ENCODE measurements around the gene GRIK3. TPM values are rescaled to one million over a fixed set of nuclear protein-coding genes. Genes with fewer than 3 reads are reported as not detected.

The GRIK3 gene
- total and polyA plus RNA-seq, 2 donors (not counting 1 experiment from before 2014, with no cell fraction given) = not detected

DNA sequence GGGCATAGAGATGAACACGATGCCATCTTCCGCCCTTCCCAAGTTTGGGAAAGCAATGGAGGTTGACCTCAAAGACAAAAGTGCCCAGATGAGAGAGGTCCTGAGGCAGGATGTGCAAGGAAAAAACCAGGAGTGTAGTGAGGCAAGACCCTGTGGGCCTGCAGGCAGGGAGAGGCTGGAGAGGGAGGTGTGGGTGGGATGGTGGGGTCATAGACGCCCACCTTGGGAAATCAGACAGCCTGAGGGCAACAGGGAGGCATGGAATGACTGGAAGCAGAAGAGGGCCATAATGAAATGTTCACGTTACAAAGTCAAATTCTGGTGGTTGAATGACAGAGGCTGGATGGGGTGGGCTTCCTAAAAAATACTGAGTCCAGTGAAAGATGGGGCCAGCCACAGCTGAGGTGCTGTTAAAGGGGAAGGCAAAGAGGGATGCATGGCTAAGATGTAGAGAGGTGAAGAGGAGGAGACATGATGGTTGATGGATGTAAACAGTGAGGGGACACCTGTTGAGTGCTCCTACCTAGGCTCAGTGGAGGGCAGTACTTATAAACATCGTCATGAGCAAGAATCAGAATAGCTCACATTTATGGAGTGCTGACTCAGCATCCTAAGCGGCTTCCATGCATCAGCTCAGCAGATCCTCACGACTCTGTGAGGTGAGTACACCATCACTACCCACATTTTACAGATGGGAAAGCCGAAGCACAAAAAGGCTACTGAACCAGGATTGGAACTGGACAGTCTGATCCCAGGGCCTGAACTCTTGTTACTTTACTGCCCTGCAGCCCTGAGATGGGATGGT, 42.0 kb downstream of the GRIK3 start:
- no peak overlapping the region for H3K27ac ChIP-seq (ENCODE audit: insufficient read depth, low read length)
- no peaks in the 10 kb centered on the region for H3K9me3 ChIP-seq (ENCODE audit: control insufficient read depth, insufficient read depth, low read depth, low read length)
- no peak for DNase-seq (ENCODE audit: low read depth in 2 of 2)
- no peak overlapping the region for H3K4me3 ChIP-seq (replicated peaks in 1 of 4; ENCODE audit: control extremely low read depth in 1 of 4, insufficient read depth in 1 of 4, low read depth in 3 of 4, low read length in 4 of 4)
- H3K9ac ChIP-seq (ENCODE audit: insufficient read depth, low read length) = no peak overlapping the region
- H2AFZ ChIP-seq (ENCODE audit: low read length) = no peak overlapping the region
- H3K4me1 ChIP-seq (ENCODE audit: control insufficient read depth, extremely low read depth, insufficient read depth, low read length) = no peaks in the 10 kb centered on the region
- H4K20me1 ChIP-seq (ENCODE audit: control insufficient read depth, extremely low read depth, insufficient read depth, low read length) = no peaks in the 10 kb centered on the region
- no peak for TF ChIP-seq EZH2 (IDR thresholded peaks at IDR 0.05; ENCODE audit: low read length, missing control alignments)
- TF ChIP-seq, protein P1, sequence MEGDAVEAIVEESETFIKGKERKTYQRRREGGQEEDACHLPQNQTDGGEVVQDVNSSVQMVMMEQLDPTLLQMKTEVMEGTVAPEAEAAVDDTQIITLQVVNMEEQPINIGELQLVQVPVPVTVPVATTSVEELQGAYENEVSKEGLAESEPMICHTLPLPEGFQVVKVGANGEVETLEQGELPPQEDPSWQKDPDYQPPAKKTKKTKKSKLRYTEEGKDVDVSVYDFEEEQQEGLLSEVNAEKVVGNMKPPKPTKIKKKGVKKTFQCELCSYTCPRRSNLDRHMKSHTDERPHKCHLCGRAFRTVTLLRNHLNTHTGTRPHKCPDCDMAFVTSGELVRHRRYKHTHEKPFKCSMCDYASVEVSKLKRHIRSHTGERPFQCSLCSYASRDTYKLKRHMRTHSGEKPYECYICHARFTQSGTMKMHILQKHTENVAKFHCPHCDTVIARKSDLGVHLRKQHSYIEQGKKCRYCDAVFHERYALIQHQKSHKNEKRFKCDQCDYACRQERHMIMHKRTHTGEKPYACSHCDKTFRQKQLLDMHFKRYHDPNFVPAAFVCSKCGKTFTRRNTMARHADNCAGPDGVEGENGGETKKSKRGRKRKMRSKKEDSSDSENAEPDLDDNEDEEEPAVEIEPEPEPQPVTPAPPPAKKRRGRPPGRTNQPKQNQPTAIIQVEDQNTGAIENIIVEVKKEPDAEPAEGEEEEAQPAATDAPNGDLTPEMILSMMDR (conservative IDR thresholded peaks at IDR 0.05 in 1 of 2, IDR thresholded peaks at IDR 0.05 in 1 of 2; ENCODE audit: low read depth in 1 of 2, low read length in 2 of 2) = no peak
- H3K79me2 ChIP-seq (ENCODE audit: control insufficient read depth, insufficient read depth, low read length) = no peaks in the 10 kb centered on the region
- H3K27me3 ChIP-seq (ENCODE audit: control insufficient read depth, insufficient read depth, low read length) = no peaks in the 10 kb centered on the region
- H3K4me2 ChIP-seq (ENCODE audit: extremely low read depth, insufficient read depth, low read length) = no peak overlapping the region
- H3K36me3 ChIP-seq (ENCODE audit: control insufficient read depth, insufficient read depth, low read length) = no peaks in the 10 kb centered on the region

DNA sequence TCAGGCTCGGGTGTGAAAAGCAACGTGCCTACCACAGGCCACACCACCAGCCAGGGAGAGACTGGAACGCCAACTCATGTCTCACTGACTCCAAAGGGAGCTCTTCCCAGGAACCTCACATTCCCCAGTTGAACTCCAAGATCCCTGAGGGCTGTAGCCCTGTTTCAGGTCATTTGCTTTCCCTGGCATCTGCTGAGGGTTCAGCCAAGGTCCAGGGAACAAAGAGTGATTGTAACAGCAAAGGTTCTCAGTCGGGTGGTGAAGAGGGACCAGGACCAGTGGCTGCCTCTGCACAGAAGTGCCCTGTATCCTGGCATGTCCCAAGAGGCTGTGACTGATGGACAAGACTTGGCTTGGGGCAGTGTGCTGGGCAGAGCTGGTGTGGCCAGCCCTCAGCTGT, 42.8 kb downstream of the GRIK3 start:
- no peaks in the 10 kb centered on the region for H3K27me3 ChIP-seq (ENCODE audit: control insufficient read depth, insufficient read depth, low read length)
- no peak overlapping the region for H3K9ac ChIP-seq (ENCODE audit: insufficient read depth, low read length)
- no peak for DNase-seq (ENCODE audit: low read depth in 2 of 2)
- no peaks in the 10 kb centered on the region for H3K4me1 ChIP-seq (ENCODE audit: control insufficient read depth, extremely low read depth, insufficient read depth, low read length)
- no peaks in the 10 kb centered on the region for H3K36me3 ChIP-seq (ENCODE audit: control insufficient read depth, insufficient read depth, low read length)
- H3K27ac ChIP-seq (ENCODE audit: insufficient read depth, low read length) = no peak overlapping the region
- H3K4me3 ChIP-seq (replicated peaks in 1 of 4; ENCODE audit: control extremely low read depth in 1 of 4, insufficient read depth in 1 of 4, low read depth in 3 of 4, low read length in 4 of 4) = no peak overlapping the region
- no peak for TF ChIP-seq EZH2 (IDR thresholded peaks at IDR 0.05; ENCODE audit: low read length, missing control alignments)
- no peak overlapping the region for H3K4me2 ChIP-seq (ENCODE audit: extremely low read depth, insufficient read depth, low read length)
- no peaks in the 10 kb centered on the region for H4K20me1 ChIP-seq (ENCODE audit: control insufficient read depth, extremely low read depth, insufficient read depth, low read length)
- H3K79me2 ChIP-seq (ENCODE audit: control insufficient read depth, insufficient read depth, low read length) = no peaks in the 10 kb centered on the region
- H2AFZ ChIP-seq (ENCODE audit: low read length) = no peak overlapping the region
- H3K9me3 ChIP-seq (ENCODE audit: control insufficient read depth, insufficient read depth, low read depth, low read length) = no peaks in the 10 kb centered on the region

DNA sequence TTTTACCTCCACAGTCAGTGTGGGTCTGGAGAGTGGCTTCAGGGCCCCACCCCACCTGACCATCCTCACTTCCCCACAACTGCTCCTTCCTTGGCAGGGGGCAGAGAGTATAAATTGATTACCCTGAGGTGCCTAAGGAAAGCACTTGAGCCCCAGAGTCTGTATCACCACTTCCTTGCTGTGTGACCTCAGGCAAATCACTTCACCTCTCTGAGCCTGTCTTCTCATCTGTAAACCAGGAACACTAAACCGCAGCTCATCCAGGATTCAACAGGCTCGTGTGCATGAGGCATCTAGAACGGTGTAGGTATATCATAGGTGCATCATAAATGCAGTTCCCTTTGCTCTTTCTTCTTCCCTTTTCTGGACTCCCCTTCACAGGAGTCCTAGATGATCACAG, 43.4 kb downstream of the GRIK3 start:
- no peak overlapping the region for H3K27ac ChIP-seq (ENCODE audit: insufficient read depth, low read length)
- no peaks in the 10 kb centered on the region for H3K36me3 ChIP-seq (ENCODE audit: control insufficient read depth, insufficient read depth, low read length)
- no peak overlapping the region for H3K4me2 ChIP-seq (ENCODE audit: extremely low read depth, insufficient read depth, low read length)
- H2AFZ ChIP-seq (ENCODE audit: low read length) = no peak overlapping the region
- TF ChIP-seq, protein P1 (conservative IDR thresholded peaks at IDR 0.05 in 1 of 2, IDR thresholded peaks at IDR 0.05 in 1 of 2; ENCODE audit: low read depth in 1 of 2, low read length in 2 of 2) = no peak
- TF ChIP-seq EZH2 (IDR thresholded peaks at IDR 0.05; ENCODE audit: low read length, missing control alignments) = no peak
- no peaks in the 10 kb centered on the region for H3K27me3 ChIP-seq (ENCODE audit: control insufficient read depth, insufficient read depth, low read length)
- no peaks in the 10 kb centered on the region for H3K9me3 ChIP-seq (ENCODE audit: control insufficient read depth, insufficient read depth, low read depth, low read length)
- no peaks in the 10 kb centered on the region for H3K4me1 ChIP-seq (ENCODE audit: control insufficient read depth, extremely low read depth, insufficient read depth, low read length)
- no peak overlapping the region for H3K9ac ChIP-seq (ENCODE audit: insufficient read depth, low read length)
- no peak for DNase-seq (ENCODE audit: low read depth in 2 of 2)
- no peaks in the 10 kb centered on the region for H4K20me1 ChIP-seq (ENCODE audit: control insufficient read depth, extremely low read depth, insufficient read depth, low read length)
- no peak overlapping the region for H3K4me3 ChIP-seq (replicated peaks in 1 of 4; ENCODE audit: control extremely low read depth in 1 of 4, insufficient read depth in 1 of 4, low read depth in 3 of 4, low read length in 4 of 4)
- H3K79me2 ChIP-seq (ENCODE audit: control insufficient read depth, insufficient read depth, low read length) = no peaks in the 10 kb centered on the region

Measured in fibroblast of lung (primary cell).